IMR-90 (cell line): ENCODE measurements around the gene SLC39A11. TPM values are rescaled to one million over a fixed set of nuclear protein-coding genes. Genes with fewer than 3 reads are reported as not detected.

Experiments
- ATAC-seq: fragments of 200-7000 bp; cut with Tn5 transposase; 2 replicates; pipeline ENCODE4 v1.9.1; 2020; ENCODE audit warnings: low read depth, mild to moderate bottlenecking, moderate library complexity
- BruUV-seq: library from RNA; stranded (reverse); fragments of 400-500 nt; replicated peaks from 2 replicates; lab custom pipeline; 2021; lab: Mats Ljungman, UMichigan
- CTCF ChIA-PET: fragments of 300-600 bp; formaldehyde crosslinking; extraction: SDS; loops from one replicate; lab custom pipeline; 2021; ENCODE audit warnings: antibody characterized with exemption; lab: Yijun Ruan, JAX
- POLR2A ChIA-PET: fragments of 300-600 bp; sonication (Branson Sonifier 250); formaldehyde crosslinking; loops from one replicate; lab custom pipeline; 2022; ENCODE audit warnings: antibody characterized with exemption; ENCODE audit not compliant: unreplicated experiment; lab: Charles Lee
- DNase-seq: peaks from one replicate; pipeline ENCODE4 v3.0.0; 2013
- H2AFZ ChIP-seq: replicated peaks from 2 replicates; pipeline ENCODE3; 2013; ENCODE audit warnings: low read length, mild to moderate bottlenecking; ENCODE audit not compliant: poor library complexity
- H2AK5ac ChIP-seq: 2 replicates; pipeline ENCODE4 v1.6.1; 2013; ENCODE audit warnings: low read depth, low read length, inconsistent platforms
- H2AK9ac ChIP-seq: replicated peaks from 2 replicates; pipeline ENCODE3; 2013; ENCODE audit warnings: mild to moderate bottlenecking, low read depth, low read length, moderate library complexity; ENCODE audit not compliant: poor library complexity
- H2BK120ac ChIP-seq: 2 replicates; pipeline ENCODE4 v1.6.1; 2013; ENCODE audit warnings: low read depth, low read length, inconsistent platforms
- H2BK15ac ChIP-seq: 3 replicates; pipeline ENCODE4 v1.6.1; 2013; ENCODE audit warnings: low read depth, low read length, inconsistent platforms
- H2BK20ac ChIP-seq: 2 replicates; pipeline ENCODE4 v1.6.1; 2013; ENCODE audit warnings: low read depth, mild to moderate bottlenecking, inconsistent platforms, low read length, moderate library complexity
- H2BK5ac ChIP-seq: 2 replicates; pipeline ENCODE4 v1.6.1; 2013; ENCODE audit warnings: mild to moderate bottlenecking, low read depth, low read length, inconsistent platforms; ENCODE audit not compliant: poor library complexity, severe bottlenecking
- H3K14ac ChIP-seq: replicated peaks from 2 replicates; pipeline ENCODE4 v1.6.1; 2013; ENCODE audit warnings: low read depth, low read length, inconsistent platforms
- H3K18ac ChIP-seq: 2 replicates; pipeline ENCODE4 v1.6.1; 2013; ENCODE audit warnings: low read depth, low read length, control low read depth
- H3K23ac ChIP-seq: 2 replicates; pipeline ENCODE4 v1.6.1; 2013; ENCODE audit warnings: low read depth, low read length, inconsistent platforms
- H3K27ac ChIP-seq: 2 replicates; pipeline ENCODE4 v1.5.1; 2013; ENCODE audit warnings: mild to moderate bottlenecking, control low read depth, low read length; ENCODE audit not compliant: insufficient read depth
- H3K27me3 ChIP-seq: 2 replicates; pipeline ENCODE4 v1.6.1; 2013; ENCODE audit warnings: low read length; ENCODE audit not compliant: control insufficient read depth, insufficient read depth
- H3K36me3 ChIP-seq: 2 replicates; pipeline ENCODE4 v1.6.1; 2013; ENCODE audit warnings: low read length, mixed read lengths; ENCODE audit not compliant: control insufficient read depth, insufficient read depth
- H3K4ac ChIP-seq: 2 replicates; pipeline ENCODE4 v1.6.1; 2013; ENCODE audit warnings: low read depth, low read length, inconsistent platforms
- H3K4me1 ChIP-seq: 2 replicates; pipeline ENCODE4 v1.6.1; 2013; ENCODE audit warnings: low read length, mixed read lengths; ENCODE audit not compliant: control insufficient read depth, insufficient read depth
- H3K4me2 ChIP-seq: 2 replicates; pipeline ENCODE4 v1.6.1; 2013; ENCODE audit warnings: low read depth, mild to moderate bottlenecking, control low read depth, low read length, moderate library complexity
- H3K4me3 ChIP-seq: 2 replicates; pipeline ENCODE4 v1.5.1; 2013; ENCODE audit warnings: low read depth, mild to moderate bottlenecking, control low read depth, low read length, moderate library complexity; ENCODE audit not compliant: insufficient read depth
- H3K56ac ChIP-seq: 2 replicates; pipeline ENCODE4 v1.6.1; 2013; ENCODE audit warnings: low read length, inconsistent platforms; ENCODE audit not compliant: insufficient read depth; ENCODE audit errors: extremely low read depth
- H3K79me1 ChIP-seq, 2 experiments: 2 replicates each; pipeline ENCODE4 v1.6.1; 2013; ENCODE audit warnings: low read length in 2 of 2, inconsistent platforms in 1 of 2, low read depth in 1 of 2
- H3K9ac ChIP-seq: 2 replicates; pipeline ENCODE4 v1.6.1; 2013; ENCODE audit warnings: low read depth, low read length, control low read depth
- H3K9me1 ChIP-seq: 2 replicates; pipeline ENCODE4 v1.6.1; 2013; ENCODE audit warnings: low read length, inconsistent platforms; ENCODE audit not compliant: insufficient read depth
- H3K9me3 ChIP-seq: 2 replicates; pipeline ENCODE4 v1.6.1; 2013; ENCODE audit warnings: low read length; ENCODE audit not compliant: control insufficient read depth, insufficient read depth
- H4K20me1 ChIP-seq: 2 replicates; pipeline ENCODE4 v1.6.1; 2013; ENCODE audit warnings: low read length, inconsistent platforms; ENCODE audit not compliant: insufficient read depth
- H4K5ac ChIP-seq: 2 replicates; pipeline ENCODE4 v1.6.1; 2013; ENCODE audit warnings: mild to moderate bottlenecking, low read depth, low read length, control low read depth
- H4K8ac ChIP-seq, 2 experiments: 2 replicates each; pipeline ENCODE4 v1.6.1; 2013; ENCODE audit warnings: low read depth in 2 of 2, low read length in 2 of 2, control low read depth in 1 of 2, inconsistent platforms in 1 of 2
- H4K91ac ChIP-seq: 2 replicates; pipeline ENCODE4 v1.6.1; 2013; ENCODE audit warnings: low read depth, low read length, inconsistent platforms; ENCODE audit not compliant: insufficient read depth
- BHLHE40 ChIP-seq: fragments of 150-350 bp; IDR thresholded peaks from 2 replicates; pipeline ENCODE4 v1.6.1; 2016; ENCODE audit warnings: mild to moderate bottlenecking, low read depth, low read length
- CEBPB ChIP-seq: IDR thresholded peaks from 2 replicates; pipeline ENCODE4 v1.6.1; 2012; ENCODE audit warnings: low read depth, low read length, improper control_type of control experiment
- CHD1 ChIP-seq: IDR thresholded peaks from 2 replicates; pipeline ENCODE4 v1.6.1; 2012; ENCODE audit warnings: low read depth, low read length, improper control_type of control experiment
- FOS ChIP-seq: fragments of 150-350 bp; IDR thresholded peaks from 2 replicates; pipeline ENCODE4 v1.6.1; 2016; ENCODE audit warnings: low read depth, low read length
- MAFK ChIP-seq: IDR thresholded peaks from 2 replicates; pipeline ENCODE4 v1.6.1; 2012; ENCODE audit warnings: low read depth, low read length, improper control_type of control experiment
- MAZ ChIP-seq: IDR thresholded peaks from 2 replicates; pipeline ENCODE4 v1.6.1; 2012; ENCODE audit warnings: low read depth, mild to moderate bottlenecking, low read length, improper control_type of control experiment, moderate library complexity, borderline replicate concordance
- MXI1 ChIP-seq: IDR thresholded peaks from 2 replicates; pipeline ENCODE4 v1.6.1; 2012; ENCODE audit warnings: low read depth, mild to moderate bottlenecking, low read length, moderate library complexity, borderline replicate concordance
- NFE2L2 ChIP-seq: fragments of 150-350 bp; IDR thresholded peaks from 2 replicates; pipeline ENCODE4 v1.6.1; 2016; ENCODE audit warnings: low read depth, mild to moderate bottlenecking, low read length
- POLR2A ChIP-seq: IDR thresholded peaks from 2 replicates; pipeline ENCODE4 v1.6.1; 2012; ENCODE audit warnings: mild to moderate bottlenecking, low read depth, low read length
- RAD21 ChIP-seq: IDR thresholded peaks from 2 replicates; pipeline ENCODE4 v1.6.1; 2012; ENCODE audit warnings: low read length, improper control_type of control experiment
- RCOR1 ChIP-seq: IDR thresholded peaks from 2 replicates; pipeline ENCODE4 v1.6.1; 2012; ENCODE audit warnings: mild to moderate bottlenecking, low read length, improper control_type of control experiment; ENCODE audit not compliant: insufficient replicate concordance
- RFX5 ChIP-seq: IDR thresholded peaks from 2 replicates; pipeline ENCODE4 v1.8.0; 2012; ENCODE audit warnings: low read depth, mild to moderate bottlenecking, low read length, moderate library complexity
- SMC3 ChIP-seq: fragments of 150-350 bp; IDR thresholded peaks from 2 replicates; pipeline ENCODE4 v1.6.1; 2016; ENCODE audit warnings: low read depth, mild to moderate bottlenecking, antibody characterized with exemption, low read length, moderate library complexity
- WGBS, 2 experiments: methylation state at CpG; one replicate each; pipeline versions ENCODE4 v1.1.5 to v1.1.7; 2013; ENCODE audit warnings: missing lambda C conversion rate in 2 of 2; ENCODE audit not compliant: insufficient read length in 1 of 2; ENCODE audit errors: extremely low coverage in 2 of 2; 5-methylcytosine and 5-hydroxymethylcytosine counted together
- dilution Hi-C: fragments of 300-500 bp; cut with HindIII; formaldehyde crosslinking; loops from one replicate; pipeline ENCODE4 v1.14.3; 2018; ENCODE audit warnings: low sequenced_read_pairs; ENCODE audit not compliant: unreplicated experiment
- in situ Hi-C: fragments of 300-500 bp; cut with MboI; formaldehyde crosslinking; loops from 3 replicates; pipeline ENCODE4 v1.14.3; 2019; ENCODE audit warnings: low sequenced_read_pairs, inconsistent platforms, mixed read lengths
- intact Hi-C: fragments of 100-400 bp; cut with micrococcal nuclease; formaldehyde crosslinking; loops from 2 replicates; pipeline ENCODE4 v1.10.0; 2022
- polyA plus RNA-seq, 3 experiments: library from polyadenylated mRNA; depleted of rRNA; stranded (reverse); fragments of >200 nt; gene quantifications; 2 replicates each; pipeline ENCODE4 v1.2.3, GENCODE V29; 2012; ENCODE audit warnings: low replicate concordance in 1 of 3
- total RNA-seq: library from RNA; depleted of rRNA; stranded (reverse); fragments of >200 nt; gene quantifications from 2 replicates; pipeline ENCODE4 v1.2.3, GENCODE V29; 2012
- TF ChIP-seq, protein P1 (sequence below): fragments of 150-350 bp; IDR thresholded peaks from 2 replicates; pipeline ENCODE4 v1.6.1; 2016; ENCODE audit warnings: low read depth, mild to moderate bottlenecking, low read length, moderate library complexity, borderline replicate concordance
- TF ChIP-seq, protein P2 (sequence below): fragments of 150-350 bp; IDR thresholded peaks from 2 replicates; pipeline ENCODE4 v1.6.1; 2017; ENCODE audit warnings: mild to moderate bottlenecking, antibody characterized with exemption, low read length, low read depth
- TF ChIP-seq, protein P3 (sequence below): conservative IDR thresholded peaks from 2 replicates; pipeline ENCODE4 v1.5.1; 2012; ENCODE audit warnings: mild to moderate bottlenecking, low read depth, low read length, improper control_type of control experiment

Gene SLC39A11
- total and polyA plus RNA-seq, 2 of the 4 experiments (the other 2 are of a cell fraction) = 8.8 to 14.3 TPM

DNA sequence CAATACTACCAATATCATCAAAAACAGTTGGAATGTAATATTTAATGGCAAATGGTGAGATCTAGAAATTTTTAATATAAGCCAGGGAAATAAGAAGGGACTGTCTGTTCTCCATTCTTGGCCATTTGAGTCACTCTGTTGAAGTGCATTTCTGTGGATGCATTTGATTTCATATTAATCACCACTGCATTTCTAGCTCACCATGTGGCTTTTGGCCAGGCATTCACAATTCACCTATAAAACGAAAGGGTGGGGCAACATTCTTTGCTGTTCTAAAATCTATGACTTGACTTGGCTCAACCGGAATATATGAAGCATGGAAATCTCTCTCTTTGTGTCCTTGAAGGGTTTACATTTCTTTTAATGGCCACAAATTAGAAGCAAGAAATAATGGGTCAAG is 483.0 kb downstream of the SLC39A11 start:
- Histone ChIP-seq H3K23ac (no peak overlapping the region), H3K9me1 (peaks cover 10% of the 10 kb centered on the region; the same call in 1 of the 2 replicates), H3K27ac (no peak overlapping the region), H3K56ac (no peak overlapping the region), H3K18ac (no peak overlapping the region), H3K4me2 (no peak overlapping the region), H2AK5ac (no peak overlapping the region), H4K91ac (no peak overlapping the region), H2BK5ac (no peak overlapping the region), H2AFZ (no peak overlapping the region), H4K5ac (no peak overlapping the region), H3K27me3 (no peaks in the 10 kb centered on the region), H3K36me3 (no peaks in the 10 kb centered on the region), H2AK9ac (no peak overlapping the region), H3K14ac (no peak overlapping the region), H3K79me1 (no peaks in the 10 kb centered on the region), H3K4me1 (peaks cover 10% of the 10 kb centered on the region), H4K8ac (no peak overlapping the region), H2BK15ac (no peak overlapping the region), H3K4me3 (no peak overlapping the region), H2BK120ac (no peak overlapping the region), H3K4ac (no peak overlapping the region), H4K20me1 (no peaks in the 10 kb centered on the region), H2BK20ac (no peak overlapping the region), H3K9me3 (no peaks in the 10 kb centered on the region), H3K9ac (no peak overlapping the region)
- BruUV-seq = no TSS peak
- ChIA-PET POLR2A (no interaction called here), CTCF (no interaction called here)
- ATAC-seq (no peak), DNase-seq (peak; percentile 38)
- TF ChIP-seq, protein P1, sequence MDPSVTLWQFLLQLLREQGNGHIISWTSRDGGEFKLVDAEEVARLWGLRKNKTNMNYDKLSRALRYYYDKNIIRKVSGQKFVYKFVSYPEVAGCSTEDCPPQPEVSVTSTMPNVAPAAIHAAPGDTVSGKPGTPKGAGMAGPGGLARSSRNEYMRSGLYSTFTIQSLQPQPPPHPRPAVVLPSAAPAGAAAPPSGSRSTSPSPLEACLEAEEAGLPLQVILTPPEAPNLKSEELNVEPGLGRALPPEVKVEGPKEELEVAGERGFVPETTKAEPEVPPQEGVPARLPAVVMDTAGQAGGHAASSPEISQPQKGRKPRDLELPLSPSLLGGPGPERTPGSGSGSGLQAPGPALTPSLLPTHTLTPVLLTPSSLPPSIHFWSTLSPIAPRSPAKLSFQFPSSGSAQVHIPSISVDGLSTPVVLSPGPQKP = no peak
- TF ChIP-seq SMC3 = no peak
- TF ChIP-seq RCOR1 = no peak
- no peak for TF ChIP-seq RAD21
- no peak for TF ChIP-seq MAFK
- no peak for TF ChIP-seq MAZ
- no peak for TF ChIP-seq NFE2L2
- TF ChIP-seq RFX5 = no peak
- TF ChIP-seq MXI1 = no peak
- TF ChIP-seq, protein P2, sequence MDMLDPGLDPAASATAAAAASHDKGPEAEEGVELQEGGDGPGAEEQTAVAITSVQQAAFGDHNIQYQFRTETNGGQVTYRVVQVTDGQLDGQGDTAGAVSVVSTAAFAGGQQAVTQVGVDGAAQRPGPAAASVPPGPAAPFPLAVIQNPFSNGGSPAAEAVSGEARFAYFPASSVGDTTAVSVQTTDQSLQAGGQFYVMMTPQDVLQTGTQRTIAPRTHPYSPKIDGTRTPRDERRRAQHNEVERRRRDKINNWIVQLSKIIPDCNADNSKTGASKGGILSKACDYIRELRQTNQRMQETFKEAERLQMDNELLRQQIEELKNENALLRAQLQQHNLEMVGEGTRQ = no peak
- no peak for TF ChIP-seq FOS
- TF ChIP-seq POLR2A = no peak
- no peak for TF ChIP-seq BHLHE40
- TF ChIP-seq CHD1 = no peak
- TF ChIP-seq CEBPB = no peak
- TF ChIP-seq, protein P3, sequence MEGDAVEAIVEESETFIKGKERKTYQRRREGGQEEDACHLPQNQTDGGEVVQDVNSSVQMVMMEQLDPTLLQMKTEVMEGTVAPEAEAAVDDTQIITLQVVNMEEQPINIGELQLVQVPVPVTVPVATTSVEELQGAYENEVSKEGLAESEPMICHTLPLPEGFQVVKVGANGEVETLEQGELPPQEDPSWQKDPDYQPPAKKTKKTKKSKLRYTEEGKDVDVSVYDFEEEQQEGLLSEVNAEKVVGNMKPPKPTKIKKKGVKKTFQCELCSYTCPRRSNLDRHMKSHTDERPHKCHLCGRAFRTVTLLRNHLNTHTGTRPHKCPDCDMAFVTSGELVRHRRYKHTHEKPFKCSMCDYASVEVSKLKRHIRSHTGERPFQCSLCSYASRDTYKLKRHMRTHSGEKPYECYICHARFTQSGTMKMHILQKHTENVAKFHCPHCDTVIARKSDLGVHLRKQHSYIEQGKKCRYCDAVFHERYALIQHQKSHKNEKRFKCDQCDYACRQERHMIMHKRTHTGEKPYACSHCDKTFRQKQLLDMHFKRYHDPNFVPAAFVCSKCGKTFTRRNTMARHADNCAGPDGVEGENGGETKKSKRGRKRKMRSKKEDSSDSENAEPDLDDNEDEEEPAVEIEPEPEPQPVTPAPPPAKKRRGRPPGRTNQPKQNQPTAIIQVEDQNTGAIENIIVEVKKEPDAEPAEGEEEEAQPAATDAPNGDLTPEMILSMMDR = no peak
- 59% methylated on average over 2 of the region's 2 CpGs; no CpG with 5 or more reads in 1 of the 2 experiments for WGBS, 2 experiments
- intact Hi-C loops = no loop called here
- dilution Hi-C loops = no loop called here
- in situ Hi-C loops = no loop called here
